Cardiac muscle cell (in vitro differentiated cells and primary cell): ENCODE measurements around the gene ATE1. TPM values are rescaled to one million over a fixed set of nuclear protein-coding genes. Genes with fewer than 3 reads are reported as not detected.

ENCODE experiments used
- DNase-seq, 2 donors: peaks; one replicate each; pipeline versions ENCODE4 v3.0.0 to v3.0.0-alpha.2; 2010 to 2017; ENCODE audit warnings: low read depth in 1 of 2, low spot score in 1 of 2
- H3K27ac ChIP-seq: fragments of 200-600 bp; sonication (generic); 2 replicates; pipeline ENCODE4 v1.5.1; 2016
- H3K27me3 ChIP-seq: fragments of 200-600 bp; sonication (generic); 2 replicates; pipeline ENCODE4 v1.6.0; 2016; ENCODE audit warnings: control low read depth
- H3K36me3 ChIP-seq: fragments of 200-600 bp; sonication (generic); 2 replicates; pipeline ENCODE4 v1.5.1; 2016; ENCODE audit warnings: control low read depth
- H3K4me1 ChIP-seq: fragments of 200-600 bp; sonication (generic); 2 replicates; pipeline ENCODE4 v1.8.1; 2017; ENCODE audit warnings: low read depth, mild to moderate bottlenecking, mixed run types
- H3K4me3 ChIP-seq: fragments of 200-600 bp; sonication (generic); 2 replicates; pipeline ENCODE4 v1.5.1; 2016; ENCODE audit warnings: mild to moderate bottlenecking
- H3K9me3 ChIP-seq: fragments of 200-600 bp; sonication (generic); 2 replicates; pipeline ENCODE4 v1.5.1; 2017; ENCODE audit warnings: low read depth, mild to moderate bottlenecking, control low read depth
- polyA plus RNA-seq: library from polyadenylated mRNA; unstranded; fragments of >200 nt; fragmentation: Nextera tagmentation; extraction: Ambion mirVana; gene quantifications from 2 replicates; pipeline ENCODE4 v1.2.1, GENCODE V29; 2016
- total RNA-seq: library from RNA; depleted of rRNA; stranded (reverse); fragments of >200 nt; gene quantifications from 2 replicates; pipeline ENCODE4 v1.2.3, GENCODE V29; 2016
- TF ChIP-seq, protein P1 (sequence below): IDR thresholded peaks from 2 replicates; pipeline ENCODE4 v1.5.1; 2012; ENCODE audit warnings: low read depth, mild to moderate bottlenecking, low read length

ATE1 gene
- total and polyA plus RNA-seq, 2 experiments from 2014 or later, result 18.4 to 21.4 TPM

DNA sequence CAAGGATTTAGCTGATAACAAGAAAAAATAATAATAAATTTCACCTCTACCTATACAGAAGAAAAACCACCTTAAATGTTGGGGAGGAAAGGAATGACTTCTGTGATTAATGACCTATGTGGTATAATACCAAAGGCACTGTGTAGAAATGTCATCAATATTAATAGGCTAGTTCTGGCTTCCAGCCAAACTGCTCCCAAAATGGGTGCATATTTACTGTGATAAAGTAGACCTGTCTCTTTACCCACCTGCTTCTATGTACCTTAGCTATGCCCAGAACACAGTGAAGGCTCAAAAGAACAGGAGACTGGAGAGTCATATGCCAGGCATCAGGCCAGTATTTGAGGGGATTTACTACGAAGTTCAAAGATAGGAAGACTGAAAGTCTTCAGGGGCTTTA is 76.0 kb downstream of the ATE1 start:
- TF ChIP-seq, protein P1, sequence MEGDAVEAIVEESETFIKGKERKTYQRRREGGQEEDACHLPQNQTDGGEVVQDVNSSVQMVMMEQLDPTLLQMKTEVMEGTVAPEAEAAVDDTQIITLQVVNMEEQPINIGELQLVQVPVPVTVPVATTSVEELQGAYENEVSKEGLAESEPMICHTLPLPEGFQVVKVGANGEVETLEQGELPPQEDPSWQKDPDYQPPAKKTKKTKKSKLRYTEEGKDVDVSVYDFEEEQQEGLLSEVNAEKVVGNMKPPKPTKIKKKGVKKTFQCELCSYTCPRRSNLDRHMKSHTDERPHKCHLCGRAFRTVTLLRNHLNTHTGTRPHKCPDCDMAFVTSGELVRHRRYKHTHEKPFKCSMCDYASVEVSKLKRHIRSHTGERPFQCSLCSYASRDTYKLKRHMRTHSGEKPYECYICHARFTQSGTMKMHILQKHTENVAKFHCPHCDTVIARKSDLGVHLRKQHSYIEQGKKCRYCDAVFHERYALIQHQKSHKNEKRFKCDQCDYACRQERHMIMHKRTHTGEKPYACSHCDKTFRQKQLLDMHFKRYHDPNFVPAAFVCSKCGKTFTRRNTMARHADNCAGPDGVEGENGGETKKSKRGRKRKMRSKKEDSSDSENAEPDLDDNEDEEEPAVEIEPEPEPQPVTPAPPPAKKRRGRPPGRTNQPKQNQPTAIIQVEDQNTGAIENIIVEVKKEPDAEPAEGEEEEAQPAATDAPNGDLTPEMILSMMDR, result no peak
- Histone ChIP-seq H3K36me3 (peaks cover 8% of the 10 kb centered on the region), H3K4me1 (no peaks in the 10 kb centered on the region), H3K4me3 (no peak overlapping the region), H3K9me3 (no peaks in the 10 kb centered on the region), H3K27me3 (no peaks in the 10 kb centered on the region), H3K27ac (no peak overlapping the region)
- DNase-seq, result no peak

DNA sequence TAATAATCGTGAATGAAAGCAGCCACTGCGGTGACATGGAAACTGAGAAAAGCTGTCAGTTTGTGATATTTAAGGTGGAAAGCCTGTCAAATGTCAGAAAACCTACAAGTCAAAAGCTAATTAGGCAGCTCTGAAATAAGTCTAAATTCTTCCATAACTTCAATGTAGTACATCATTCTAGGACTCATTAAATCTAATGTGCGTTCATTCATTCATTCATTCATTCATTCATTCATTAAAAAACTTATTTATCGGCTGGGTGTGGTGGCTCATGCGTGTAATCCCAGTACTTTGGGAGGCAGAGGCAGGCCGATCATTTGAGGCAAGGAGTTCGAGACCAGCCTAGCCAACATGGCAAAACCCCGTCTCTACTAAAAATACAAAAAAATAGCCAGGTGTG is 79.7 kb downstream of the ATE1 start:
- Histone ChIP-seq H3K9me3 (no peaks in the 10 kb centered on the region), H3K36me3 (peaks cover 17% of the 10 kb centered on the region), H3K27me3 (no peaks in the 10 kb centered on the region), H3K4me1 (peaks cover 4% of the 10 kb centered on the region), H3K27ac (no peak overlapping the region), H3K4me3 (no peak overlapping the region)
- TF ChIP-seq, protein P1, result no peak
- DNase-seq, result no peak

DNA sequence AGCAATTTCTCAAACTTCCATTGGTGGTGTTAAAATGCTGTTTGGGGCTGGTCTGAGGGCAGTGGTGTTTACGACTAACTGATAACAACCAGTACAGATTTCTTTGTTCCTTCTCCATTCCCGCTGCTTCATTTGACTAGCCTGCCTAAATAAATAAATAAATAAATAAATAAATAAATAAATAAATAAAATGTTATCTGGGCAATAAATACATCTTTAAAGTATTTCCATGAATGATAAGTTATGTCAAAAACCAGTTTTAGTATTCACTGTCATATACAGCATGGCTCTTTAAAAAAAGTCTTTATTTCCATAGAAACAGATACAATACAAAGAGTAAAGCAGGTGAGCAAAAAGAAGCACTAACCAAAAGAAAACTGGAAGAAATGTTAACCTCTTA is 81.3 kb downstream of the ATE1 start:
- Histone ChIP-seq H3K36me3 (peaks cover 17% of the 10 kb centered on the region), H3K4me1 (peaks cover 4% of the 10 kb centered on the region), H3K4me3 (no peak overlapping the region), H3K9me3 (no peaks in the 10 kb centered on the region), H3K27me3 (no peaks in the 10 kb centered on the region), H3K27ac (no peak overlapping the region)
- TF ChIP-seq, protein P1, result no peak
- DNase-seq, result no peak

DNA sequence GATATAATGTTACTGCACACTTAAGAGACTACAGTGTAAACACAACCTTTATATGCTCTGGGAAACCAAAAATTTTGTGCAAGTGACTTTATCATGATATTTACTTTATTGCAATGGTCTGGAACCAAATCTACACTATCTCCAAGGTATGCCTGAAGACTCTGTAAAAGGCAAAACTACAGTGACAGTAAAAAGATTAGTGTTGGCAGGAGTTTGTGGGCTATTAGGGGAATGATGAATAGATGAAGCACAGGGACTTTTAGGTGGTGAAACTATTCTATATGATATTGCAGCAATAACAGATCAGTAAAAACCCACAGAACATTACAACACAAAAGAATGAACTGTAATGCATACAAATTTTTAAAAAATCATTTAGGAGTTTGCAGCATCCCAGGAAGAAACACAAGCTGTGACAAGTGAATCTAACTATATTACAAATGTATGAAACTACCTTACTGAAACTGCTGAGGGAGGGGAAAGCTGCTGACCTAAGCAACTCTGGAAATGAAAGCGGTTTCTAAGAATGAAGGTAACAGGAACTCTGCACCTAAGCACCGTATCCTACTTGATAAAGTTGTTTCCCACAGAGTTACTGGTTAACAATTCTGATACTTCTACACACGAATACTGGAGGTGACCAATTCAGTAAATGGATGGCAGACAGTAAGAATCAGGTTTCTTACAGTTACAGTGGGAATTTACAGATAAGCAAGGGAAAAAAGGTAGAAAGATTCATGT is 82.6 kb downstream of the ATE1 start:
- no peaks in the 10 kb centered on the region for H3K27me3 ChIP-seq
- no peak overlapping the region for H3K4me3 ChIP-seq
- peaks cover 17% of the 10 kb centered on the region for H3K36me3 ChIP-seq
- H3K27ac ChIP-seq, result no peak overlapping the region
- TF ChIP-seq, protein P1, result no peak
- peaks cover 4% of the 10 kb centered on the region for H3K4me1 ChIP-seq
- no peaks in the 10 kb centered on the region for H3K9me3 ChIP-seq
- DNase-seq, result no peak

DNA sequence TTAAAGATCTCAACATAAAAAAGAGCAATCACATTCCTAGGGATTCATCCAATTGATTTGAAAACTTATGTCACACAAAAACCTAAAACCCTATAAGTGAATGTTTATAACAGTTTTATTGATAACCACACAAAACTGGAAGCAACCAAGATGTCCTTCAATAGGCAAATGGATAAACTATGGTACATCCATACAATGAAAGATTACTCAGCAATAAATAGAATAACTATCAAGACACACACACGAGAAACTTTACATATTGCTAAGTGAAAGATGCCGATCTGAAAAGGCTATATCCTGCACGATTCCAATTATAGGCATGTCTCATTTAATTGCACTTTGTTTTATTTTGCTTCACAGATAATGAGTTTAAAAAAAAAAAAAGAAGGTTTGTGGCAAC is 83.3 kb downstream of the ATE1 start:
- Histone ChIP-seq H3K9me3 (no peaks in the 10 kb centered on the region), H3K36me3 (peaks cover 12% of the 10 kb centered on the region), H3K27ac (no peak overlapping the region), H3K4me3 (no peak overlapping the region), H3K4me1 (peaks cover 4% of the 10 kb centered on the region), H3K27me3 (no peaks in the 10 kb centered on the region)
- TF ChIP-seq, protein P1, result no peak
- DNase-seq, result no peak
